ENCODE results near the gene JAKMIP1. TPM values are rescaled to one million over a fixed set of nuclear protein-coding genes. Genes with fewer than 3 reads are reported as not detected.

The JAKMIP1 gene
- total RNA-seq, 1 donor from 2014 or later: 0.10 TPM

GRCh38 chr4:6122496-6122895 is 77.9 kb downstream of the JAKMIP1 start:
- DNase-seq (ENCODE audit: low spot score): peak; percentile 67

- peak; percentile 53 for DNase-seq (ENCODE audit: low spot score)
These were observed 78.4 kb downstream of the JAKMIP1 start for GRCh38 chr4:6121941-6122340.

DNA sequence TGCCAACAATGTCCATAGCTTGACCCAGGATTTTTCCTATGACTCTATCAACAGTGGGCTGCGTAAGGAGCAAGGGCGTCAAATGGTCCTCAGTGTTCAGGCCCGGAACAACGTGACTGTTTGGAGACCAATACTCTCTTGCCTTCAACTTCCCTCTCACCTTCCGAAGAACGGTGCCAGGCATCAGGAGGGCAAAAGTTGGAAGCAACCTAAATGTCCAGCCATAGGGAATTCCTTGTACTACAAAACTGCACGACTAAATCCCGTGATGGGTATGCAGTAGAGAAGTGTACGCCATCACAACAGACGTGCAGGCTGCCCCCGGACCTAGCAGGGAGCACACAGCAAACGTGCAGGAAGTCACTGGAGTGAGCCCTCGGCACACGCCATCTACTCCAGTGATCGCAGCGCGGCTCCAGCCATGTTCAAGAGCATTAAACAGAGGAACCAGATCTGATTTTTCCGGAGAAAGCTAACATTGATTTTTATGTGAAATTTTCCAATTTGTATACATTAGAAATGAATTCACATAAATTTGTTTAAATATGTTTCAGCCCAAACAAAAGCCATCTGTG is 79.0 kb downstream of the JAKMIP1 start:
- peak; percentile 45 for DNase-seq (ENCODE audit: low spot score)

- DNase-seq (ENCODE audit: low spot score): no peak
These were observed 80.0 kb downstream of the JAKMIP1 start for GRCh38 chr4:6120361-6120760.

DNA sequence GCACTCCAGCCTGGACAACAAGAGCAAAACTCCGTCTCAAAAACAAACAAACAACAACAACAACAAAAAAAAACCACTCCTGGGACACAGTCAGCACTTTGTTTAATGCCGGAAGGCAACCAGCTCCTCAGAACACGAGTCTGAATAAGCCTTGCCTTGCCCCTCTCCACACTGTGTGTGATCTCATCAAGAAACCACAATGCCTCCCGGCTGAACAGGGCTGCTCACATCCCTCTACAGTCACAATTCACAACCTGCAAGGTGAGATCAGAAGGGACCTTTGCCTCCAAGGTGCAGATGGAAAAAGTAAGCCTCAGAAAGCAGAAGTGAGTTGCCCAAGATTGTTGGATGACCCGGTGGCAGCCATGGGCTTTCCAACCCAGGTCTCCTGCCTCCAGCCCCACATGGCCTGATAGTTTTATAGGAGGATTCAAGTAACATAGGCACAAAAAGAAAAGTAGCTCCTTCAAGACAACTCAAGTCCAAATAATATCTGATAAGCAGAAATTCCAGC is 80.8 kb downstream of the JAKMIP1 start:
- peak; percentile 35 for DNase-seq (ENCODE audit: low spot score)

DNA sequence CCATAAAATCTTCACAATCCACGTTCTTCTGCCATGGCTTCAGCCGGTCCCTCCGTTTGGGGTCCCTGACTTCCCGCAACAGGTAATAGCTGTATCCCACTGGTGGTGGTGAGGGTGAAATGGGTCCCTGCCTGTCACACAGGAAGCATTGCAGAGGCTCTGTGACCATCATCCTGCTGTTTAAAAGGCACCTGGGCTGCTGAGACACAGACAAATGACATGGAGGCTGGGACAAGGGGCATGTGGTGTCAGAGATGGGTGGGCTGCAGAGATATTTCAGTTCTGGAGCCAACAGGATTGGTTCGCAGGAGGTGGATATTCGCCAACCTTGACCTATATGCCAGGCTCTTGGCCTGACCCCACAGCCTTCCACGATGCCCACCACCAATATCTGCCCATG is 82.1 kb downstream of the JAKMIP1 start:
- DNase-seq (ENCODE audit: low spot score): peak; percentile 68

GRCh38 chr4:6116696-6117285 is 83.6 kb downstream of the JAKMIP1 start:
- DNase-seq (ENCODE audit: low spot score): peak; percentile 41

GRCh38 chr4:6115746-6116586 is 84.4 kb downstream of the JAKMIP1 start:
- DNase-seq (ENCODE audit: low spot score): peak; percentile 83

DNA sequence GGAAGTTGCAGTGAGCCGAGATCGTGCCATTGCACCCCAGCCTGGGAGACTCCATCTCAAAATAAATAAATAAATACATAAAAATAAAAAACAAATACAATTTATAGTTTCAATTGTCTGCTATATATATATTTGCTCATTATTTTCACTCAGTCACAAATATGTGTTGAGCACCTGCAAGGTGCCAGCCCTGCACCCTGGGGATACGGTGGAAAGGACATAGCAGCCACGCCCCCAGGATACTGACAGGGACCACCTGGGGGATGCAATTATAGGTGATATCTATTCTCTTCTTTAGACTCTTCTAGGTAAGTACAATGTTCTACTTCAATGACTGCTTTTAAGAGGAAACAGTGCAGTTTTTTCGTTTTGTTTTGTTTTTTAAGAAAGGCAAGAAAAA is 85.0 kb downstream of the JAKMIP1 start:
- DNase-seq (ENCODE audit: low spot score): peak; percentile 39

GRCh38 chr4:6114601-6115000 is 85.7 kb downstream of the JAKMIP1 start:
- no peak for DNase-seq (ENCODE audit: low spot score)

GRCh38 chr4:6114181-6114580 is 86.2 kb downstream of the JAKMIP1 start:
- peak; percentile 72 for DNase-seq (ENCODE audit: low spot score)

DNA sequence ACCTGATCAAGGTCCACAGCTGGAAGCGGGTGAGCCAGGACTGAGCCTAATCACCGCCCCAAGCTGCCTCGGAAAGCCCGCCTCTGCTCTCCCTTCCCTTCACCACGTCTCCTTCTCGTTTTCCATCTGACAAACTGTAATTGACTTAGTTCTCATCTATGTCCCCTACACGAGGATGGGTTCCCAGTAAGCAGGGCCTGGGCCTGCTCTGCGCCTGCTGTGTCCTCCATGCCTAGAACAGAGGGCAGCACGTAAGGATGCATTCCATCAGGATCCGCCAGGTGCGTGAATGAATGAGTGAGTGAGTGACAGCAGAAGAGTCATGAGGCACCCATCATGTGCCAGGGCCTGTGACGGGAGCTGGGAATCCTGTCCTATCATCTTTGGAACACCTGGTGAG is 86.7 kb downstream of the JAKMIP1 start:
- peak; percentile 60 for DNase-seq (ENCODE audit: low spot score)

GRCh38 chr4:6112606-6113290 is 87.6 kb downstream of the JAKMIP1 start:
- DNase-seq (ENCODE audit: low spot score): peak; percentile 82

- DNase-seq (ENCODE audit: low spot score): peak; percentile 64
These were observed 88.9 kb downstream of the JAKMIP1 start for GRCh38 chr4:6111354-6111960.

- DNase-seq (ENCODE audit: low spot score): peak; percentile 85
These were observed 89.5 kb downstream of the JAKMIP1 start for GRCh38 chr4:6110681-6111353.

DNA sequence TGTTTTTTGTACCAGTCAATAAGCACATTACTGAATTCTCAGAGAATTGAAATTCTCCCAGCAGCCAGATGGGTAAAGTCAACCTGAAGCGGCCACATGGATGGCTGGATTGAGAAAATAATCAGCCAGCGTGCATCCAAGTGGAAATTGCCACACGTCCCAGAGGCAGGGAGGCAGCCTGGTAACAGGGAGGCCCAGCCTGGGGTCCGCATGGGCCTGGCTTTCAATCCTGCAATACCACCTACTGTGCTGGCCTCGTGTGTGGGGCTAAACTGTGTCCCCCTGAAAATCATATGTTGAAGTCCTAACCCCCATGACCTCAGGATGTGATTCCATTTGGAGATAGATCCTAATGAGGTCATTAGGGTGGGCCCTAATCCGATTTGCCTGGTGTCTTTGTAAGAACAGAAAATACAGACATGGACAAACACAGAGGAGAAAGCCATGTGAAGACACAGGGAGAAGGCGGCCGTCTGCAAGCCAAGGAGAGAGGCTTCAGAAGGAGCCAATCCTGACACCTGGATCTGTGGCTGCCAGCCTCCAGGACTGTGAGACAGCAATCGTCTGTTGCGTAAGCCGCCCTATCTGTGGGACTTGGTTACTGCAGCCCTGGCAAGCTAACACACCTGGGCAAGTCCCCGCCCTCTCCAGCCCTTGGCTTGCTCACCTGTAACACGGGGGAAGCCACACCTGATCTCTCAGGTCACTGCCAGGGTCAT is 90.3 kb downstream of the JAKMIP1 start:
- peak; percentile 79 for DNase-seq (ENCODE audit: low spot score)

GRCh38 chr4:6107886-6108285 is 92.5 kb downstream of the JAKMIP1 start:
- DNase-seq (ENCODE audit: low spot score): peak; percentile 57

DNA sequence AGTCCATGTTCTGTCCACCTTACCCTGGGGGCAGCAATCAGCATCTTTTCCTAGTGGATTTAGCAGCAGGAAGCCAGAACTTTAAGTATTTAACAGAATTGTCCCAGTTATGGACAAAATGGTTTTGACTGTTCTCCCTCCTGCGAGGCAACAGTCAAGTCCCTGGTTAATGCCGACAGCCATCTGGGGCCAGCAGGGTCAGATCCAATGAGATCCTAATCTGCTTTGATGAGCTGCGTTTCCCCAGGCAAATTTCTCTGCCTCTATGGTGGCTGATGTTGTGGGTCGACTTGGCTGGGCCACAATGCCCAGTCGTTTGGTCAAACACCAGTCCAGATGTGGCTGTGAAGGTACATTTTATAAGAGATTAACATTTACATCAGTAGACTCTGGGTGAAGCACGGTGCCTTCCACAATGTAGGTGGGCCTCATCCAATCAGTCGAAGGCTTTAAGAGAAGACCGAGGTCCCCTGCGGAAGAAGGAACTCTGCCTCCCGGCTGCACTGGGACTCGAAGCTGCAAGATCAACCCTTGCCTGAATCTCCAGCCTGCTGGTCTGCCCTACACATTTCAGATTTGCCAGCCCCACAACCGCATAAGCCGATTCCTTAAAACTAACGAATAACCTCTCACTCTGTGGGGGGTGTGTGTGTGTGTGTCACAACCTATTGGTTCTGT is 93.1 kb downstream of the JAKMIP1 start:
- peak; percentile 62 for DNase-seq (ENCODE audit: low spot score)

DNA sequence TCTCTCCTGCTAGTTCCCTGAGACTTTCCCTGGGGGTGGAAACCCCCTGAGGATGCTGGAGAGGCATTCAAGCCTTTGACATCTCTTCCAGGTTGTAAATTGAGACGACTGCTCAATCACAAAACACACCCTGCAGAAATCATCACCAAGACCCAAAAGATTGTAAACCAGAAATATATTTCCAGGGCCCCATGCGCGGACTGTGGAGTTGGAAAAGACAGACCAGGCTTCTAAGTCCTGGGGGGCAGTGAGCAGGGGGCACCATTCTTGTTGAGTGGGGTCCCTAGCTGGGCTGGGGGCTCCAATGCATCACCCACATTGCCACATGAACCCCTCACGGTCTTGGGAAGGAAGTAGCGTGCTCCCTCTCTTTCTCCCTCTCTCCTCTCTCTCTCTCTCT is 94.2 kb downstream of the JAKMIP1 start:
- no peak for DNase-seq (ENCODE audit: low spot score)
